MM.1S (cell line): ENCODE results near the gene FUS.
"Not testable (repeated sequence)": the region's sequence is repeated elsewhere in the genome, so short reads cannot be mapped to it uniquely, and the experiment has no call there.

Experiments
- DNase-seq: peaks from one replicate; pipeline ENCODE4 v3.0.0-alpha.2; 2015
- H2AFZ ChIP-seq: fragments of 300-600 bp; sonication (generic); 2 replicates; pipeline ENCODE4 v1.6.0; 2016; ENCODE audit warnings: antibody characterized with exemption, low read length
- H3F3A ChIP-seq: fragments of 300-600 bp; sonication (generic); 2 replicates; pipeline ENCODE4 v1.6.1; 2016; ENCODE audit warnings: mild to moderate bottlenecking, antibody characterized with exemption, low read length, moderate library complexity, mixed read lengths; ENCODE audit not compliant: insufficient read depth
- H3K27ac ChIP-seq: fragments of 300-600 bp; sonication (generic); 2 replicates; pipeline ENCODE4 v1.5.1; 2016; ENCODE audit warnings: mild to moderate bottlenecking, low read length
- H3K27me3 ChIP-seq: fragments of 300-600 bp; sonication (generic); replicated peaks from 2 replicates; pipeline ENCODE4 v1.6.0; 2016; ENCODE audit warnings: low read length; ENCODE audit not compliant: insufficient read depth
- H3K36me3 ChIP-seq: fragments of 300-600 bp; sonication (generic); replicated peaks from 2 replicates; pipeline ENCODE4 v1.6.1; 2016; ENCODE audit warnings: mild to moderate bottlenecking, low read length, mixed read lengths; ENCODE audit not compliant: insufficient read depth
- H3K4me1 ChIP-seq: fragments of 300-600 bp; sonication (generic); 2 replicates; pipeline ENCODE4 v1.6.1; 2016; ENCODE audit warnings: low read length, mixed read lengths
- H3K4me2 ChIP-seq: fragments of 300-600 bp; sonication (generic); 2 replicates; pipeline ENCODE4 v1.6.0; 2016; ENCODE audit warnings: low read depth, low read length
- H3K4me3 ChIP-seq: fragments of 300-600 bp; sonication (generic); 2 replicates; pipeline ENCODE4 v1.5.1; 2016; ENCODE audit warnings: low read length, mixed read lengths
- H3K79me2 ChIP-seq: fragments of 300-600 bp; sonication (generic); 2 replicates; pipeline ENCODE4 v1.6.1; 2016; ENCODE audit warnings: mixed run types, low read length, mixed read lengths
- H3K9ac ChIP-seq: fragments of 300-600 bp; sonication (generic); 2 replicates; pipeline ENCODE4 v1.6.1; 2016; ENCODE audit warnings: low read length, mixed read lengths
- H3K9me2 ChIP-seq: fragments of 300-600 bp; sonication (generic); replicated peaks from 2 replicates; pipeline ENCODE4 v1.6.1; 2016; ENCODE audit warnings: mild to moderate bottlenecking, low read length, mixed read lengths; ENCODE audit not compliant: insufficient read depth
- H3K9me3 ChIP-seq: fragments of 300-600 bp; sonication (generic); replicated peaks from 2 replicates; pipeline ENCODE4 v1.6.1; 2016; ENCODE audit warnings: mild to moderate bottlenecking, low read length, mixed read lengths; ENCODE audit not compliant: insufficient read depth
- H4K20me1 ChIP-seq: fragments of 300-600 bp; sonication (generic); 2 replicates; pipeline ENCODE4 v1.6.1; 2016; ENCODE audit warnings: mild to moderate bottlenecking, low read length, moderate library complexity, mixed read lengths; ENCODE audit not compliant: insufficient read depth
- CTCF ChIP-seq: fragments of 300-600 bp; sonication (generic); IDR thresholded peaks from 2 replicates; pipeline ENCODE4 v1.5.1; 2016; ENCODE audit warnings: antibody characterized with exemption, low read length, mixed read lengths
- EZH2 ChIP-seq: fragments of 300-600 bp; sonication (generic); optimal IDR thresholded peaks from 2 replicates; pipeline ENCODE3; 2017; ENCODE audit warnings: low read depth, mild to moderate bottlenecking, antibody characterized with exemption, low read length, mixed read lengths
- EZH2phosphoT487 ChIP-seq: fragments of 300-600 bp; sonication (generic); IDR thresholded peaks from 2 replicates; pipeline ENCODE4 v1.6.1; 2018; ENCODE audit warnings: antibody characterized with exemption, low read length

FUS gene

DNA sequence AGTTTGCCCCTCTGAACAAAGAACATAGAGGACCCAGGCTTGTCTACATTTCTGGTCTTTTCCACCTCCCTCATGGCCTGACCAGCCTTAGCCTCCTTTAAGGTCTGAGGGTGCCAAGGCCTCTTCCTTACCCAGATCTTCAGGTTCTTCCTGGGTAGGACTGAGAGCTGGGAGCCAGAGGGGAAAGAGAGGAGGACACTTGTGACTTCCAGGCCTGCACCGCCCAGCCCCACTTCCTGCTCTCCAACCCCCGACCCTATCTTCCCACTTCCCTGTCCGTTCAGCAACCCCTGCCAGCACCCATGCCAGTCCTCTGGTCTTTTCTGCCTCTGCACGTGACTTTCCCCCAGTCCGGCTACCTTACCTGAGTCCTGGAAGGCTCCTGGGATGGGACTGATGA lies 30.6 kb upstream of the FUS start:
- H3K27me3 ChIP-seq = peaks cover 49% of the 10 kb centered on the region
- no peak overlapping the region for H3K4me2 ChIP-seq
- H2AFZ ChIP-seq = no peak overlapping the region
- no peaks in the 10 kb centered on the region for H3K36me3 ChIP-seq
- no peak for DNase-seq
- H3K9me2 ChIP-seq = no peaks in the 10 kb centered on the region
- no peaks in the 10 kb centered on the region for H4K20me1 ChIP-seq
- no peaks in the 10 kb centered on the region for H3F3A ChIP-seq
- H3K9me3 ChIP-seq = no peaks in the 10 kb centered on the region
- H3K4me3 ChIP-seq = no peak overlapping the region
- no peaks in the 10 kb centered on the region for H3K4me1 ChIP-seq
- TF ChIP-seq EZH2phosphoT487 = no peak
- no peak for TF ChIP-seq CTCF
- no peak for TF ChIP-seq EZH2
- H3K9ac ChIP-seq = no peak overlapping the region
- no peak overlapping the region for H3K27ac ChIP-seq
- H3K79me2 ChIP-seq = no peaks in the 10 kb centered on the region

DNA sequence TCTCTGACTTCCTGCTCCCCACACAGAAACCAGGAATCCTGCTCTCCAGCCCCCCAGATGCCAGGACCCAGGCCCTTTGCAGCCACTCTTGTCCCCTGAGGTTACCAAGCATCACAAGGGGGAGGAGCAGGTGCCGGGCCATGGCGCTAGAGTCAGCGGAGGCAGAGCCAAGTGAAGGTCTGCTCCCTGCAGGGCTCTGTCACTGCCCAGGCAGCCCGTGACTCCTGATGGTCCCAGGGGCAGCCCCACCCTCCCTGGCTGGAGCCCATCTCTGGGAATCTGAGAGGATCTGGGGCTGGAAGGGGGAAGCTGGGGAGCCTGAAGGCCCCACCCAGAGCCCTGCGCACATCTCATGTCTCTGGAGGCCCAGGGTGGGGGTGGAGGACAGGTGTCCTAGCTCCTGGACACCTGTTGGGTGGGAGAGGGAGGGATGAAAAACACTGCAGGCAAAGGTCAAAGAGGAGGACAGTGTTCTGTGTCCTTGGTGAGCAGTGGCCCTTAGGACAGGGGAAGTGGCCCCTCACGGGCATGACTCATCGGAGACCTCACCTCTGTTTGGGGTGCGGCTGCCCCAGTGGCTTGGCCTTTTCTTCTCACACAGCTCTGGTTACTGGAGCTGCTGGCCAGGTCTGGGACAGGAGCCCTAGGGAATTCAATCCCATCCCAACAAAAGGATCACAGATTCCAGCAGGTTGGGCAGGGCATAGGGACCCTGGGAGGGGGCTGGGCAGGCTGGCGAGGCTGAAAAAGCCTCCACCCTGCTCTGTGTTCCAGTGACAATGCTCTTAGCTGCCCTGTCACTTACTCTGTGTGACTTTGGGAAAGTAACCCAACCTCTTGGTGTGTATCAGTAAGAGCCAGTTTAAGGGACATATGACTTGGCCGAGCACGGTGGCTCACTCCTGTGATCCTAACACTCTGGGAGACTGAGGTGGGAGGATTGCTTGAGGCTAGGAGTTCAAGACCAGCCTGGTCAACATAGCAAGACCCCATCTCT lies 29.7 kb upstream of the FUS start, which contains the start of gene PRSS36:
TSS of gene PRSS36 (minus strand) at position 173 of the 997 bp plus-strand sequence. CDS start at position 142, 31 bp downstream.
- Histone ChIP-seq H4K20me1 (no peaks in the 10 kb centered on the region), H2AFZ (no peak within 1 kb of the TSS), H3K27me3 (peaks cover 54% of the 10 kb centered on the region), H3K27ac (no peak within 1 kb of the TSS), H3K4me2 (no peak within 1 kb of the TSS), H3K4me3 (no peak within 1 kb of the TSS), H3K9ac (no peak within 1 kb of the TSS), H3K79me2 (no peaks in the 10 kb centered on the region), H3F3A (no peaks in the 10 kb centered on the region), H3K36me3 (no peaks in the 10 kb centered on the region), H3K4me1 (no peaks in the 10 kb centered on the region), H3K9me3 (no peaks in the 10 kb centered on the region), H3K9me2 (no peaks in the 10 kb centered on the region)
- TF ChIP-seq EZH2phosphoT487 = no peak
- no peak for TF ChIP-seq EZH2
- DNase-seq = no peak

DNA sequence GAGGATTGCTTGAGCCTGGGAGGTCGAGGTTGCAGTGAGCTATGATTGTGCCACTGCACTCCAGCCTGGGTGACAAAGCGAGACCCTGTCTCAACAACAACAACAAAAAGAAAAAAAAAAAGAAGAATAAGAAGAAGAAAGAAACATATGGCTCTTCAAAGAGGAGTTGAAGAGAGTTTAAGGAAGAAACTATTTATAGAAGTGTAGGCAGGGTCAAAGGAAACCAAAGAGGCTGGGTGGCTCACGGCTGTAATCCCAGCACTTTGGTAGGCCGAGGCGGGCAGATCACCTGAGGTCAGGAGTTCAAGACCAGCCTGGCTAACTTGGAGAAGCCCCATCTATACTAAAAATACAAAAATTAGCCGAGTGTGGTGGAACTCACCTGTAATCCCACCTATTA lies 29.0 kb upstream of the FUS start:
- H3K4me3 ChIP-seq, DNase-seq, H3K4me1 ChIP-seq, H3K9me3 ChIP-seq, H2AFZ ChIP-seq, H3K27ac ChIP-seq, H3F3A ChIP-seq, H4K20me1 ChIP-seq, H3K79me2 ChIP-seq, H3K9ac ChIP-seq, H3K4me2 ChIP-seq, H3K36me3 ChIP-seq, H3K9me2 ChIP-seq: not testable (repeated sequence)
- H3K27me3 ChIP-seq = peaks cover 54% of the 10 kb centered on the region

DNA sequence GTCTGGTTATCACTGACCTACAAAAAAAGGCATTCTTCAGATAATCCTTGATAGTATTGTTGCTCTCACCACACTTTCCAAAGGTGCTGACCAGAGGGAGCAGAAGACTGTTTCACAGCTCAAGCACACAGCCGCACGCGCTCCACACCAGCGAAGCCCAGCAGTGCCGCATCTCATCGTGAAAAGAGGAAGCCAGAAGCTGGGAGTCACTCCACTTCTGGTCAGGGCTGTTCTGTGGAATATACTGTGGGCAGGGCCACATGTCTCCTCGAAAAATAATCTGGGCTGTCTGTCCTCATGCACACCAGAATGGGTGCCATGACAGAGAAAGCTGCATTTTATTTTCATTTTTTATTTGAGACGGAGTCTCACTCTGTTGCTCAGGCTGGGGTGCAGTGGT lies 22.8 kb upstream of the FUS start:
- no peaks in the 10 kb centered on the region for H3F3A ChIP-seq
- H3K9me2 ChIP-seq = no peaks in the 10 kb centered on the region
- DNase-seq = no peak
- no peak overlapping the region for H3K4me2 ChIP-seq
- no peak overlapping the region for H2AFZ ChIP-seq
- TF ChIP-seq EZH2phosphoT487 (no peak), EZH2 (no peak), CTCF (no peak)
- H4K20me1 ChIP-seq = no peaks in the 10 kb centered on the region
- no peaks in the 10 kb centered on the region for H3K79me2 ChIP-seq
- H3K27ac ChIP-seq = no peak overlapping the region
- H3K9ac ChIP-seq = no peak overlapping the region
- H3K9me3 ChIP-seq = no peaks in the 10 kb centered on the region
- H3K4me3 ChIP-seq = no peak overlapping the region
- H3K4me1 ChIP-seq = no peaks in the 10 kb centered on the region
- no peaks in the 10 kb centered on the region for H3K36me3 ChIP-seq
- peaks cover 49% of the 10 kb centered on the region for H3K27me3 ChIP-seq
